Activated CD8-positive, alpha-beta T cell treated with anti-CD3 and anti-CD28 coated beads, Interleukin-2, amount 10 ng/mL, durations not matched to agents 7 days and 5 days (primary cell): ENCODE results near the gene DNAJC11. TPM values are rescaled to one million over a fixed set of nuclear protein-coding genes. Genes with fewer than 3 reads are reported as not detected.

ENCODE experiments used
- ATAC-seq: fragments of 150-1000 bp; cut with Tn5 transposase; one replicate; pipeline ENCODE4 v1.10.0; 2021; ENCODE audit warnings: moderate library complexity
- CTCF ChIA-PET: fragments of 350-600 bp; sonication (Branson Sonifier 250); formaldehyde crosslinking; loops from one replicate; lab custom pipeline; 2021; ENCODE audit warnings: antibody characterized with exemption; lab: Charles Lee
- POLR2A ChIA-PET: fragments of 350-600 bp; sonication (Branson Sonifier 250); formaldehyde crosslinking; loops from one replicate; lab custom pipeline; 2021; ENCODE audit warnings: antibody characterized with exemption; lab: Charles Lee
- DNase-seq: peaks from one replicate; pipeline ENCODE4 v3.0.0-alpha.2; 2020
- H3K27ac Mint-ChIP-seq: one replicate; pipeline ENCODE4 v1.8.0; 2021; ENCODE audit warnings: mild to moderate bottlenecking, mixed read lengths
- H3K27me3 Mint-ChIP-seq: one replicate; pipeline ENCODE4 v1.8.0; 2021; ENCODE audit warnings: low read depth, mixed read lengths
- H3K36me3 Mint-ChIP-seq: one replicate; pipeline ENCODE4 v1.8.0; 2021; ENCODE audit warnings: low read depth, mixed read lengths
- H3K4me1 Mint-ChIP-seq: one replicate; pipeline ENCODE4 v1.8.0; 2021; ENCODE audit warnings: low read depth, mixed read lengths
- H3K4me3 Mint-ChIP-seq: one replicate; pipeline ENCODE4 v1.8.0; 2021; ENCODE audit warnings: mild to moderate bottlenecking, mixed read lengths
- H3K9me3 Mint-ChIP-seq: one replicate; pipeline ENCODE4 v1.8.0; 2022; ENCODE audit warnings: mixed read lengths; ENCODE audit not compliant: insufficient read depth
- total RNA-seq, 2 experiments: library from RNA; stranded (reverse); gene quantifications; one replicate each; pipeline ENCODE4 v1.2.3, GENCODE V29; 2021

Gene DNAJC11
- total RNA-seq, 2 experiments from 2014 or later, result 47.2 to 48.8 TPM

DNA sequence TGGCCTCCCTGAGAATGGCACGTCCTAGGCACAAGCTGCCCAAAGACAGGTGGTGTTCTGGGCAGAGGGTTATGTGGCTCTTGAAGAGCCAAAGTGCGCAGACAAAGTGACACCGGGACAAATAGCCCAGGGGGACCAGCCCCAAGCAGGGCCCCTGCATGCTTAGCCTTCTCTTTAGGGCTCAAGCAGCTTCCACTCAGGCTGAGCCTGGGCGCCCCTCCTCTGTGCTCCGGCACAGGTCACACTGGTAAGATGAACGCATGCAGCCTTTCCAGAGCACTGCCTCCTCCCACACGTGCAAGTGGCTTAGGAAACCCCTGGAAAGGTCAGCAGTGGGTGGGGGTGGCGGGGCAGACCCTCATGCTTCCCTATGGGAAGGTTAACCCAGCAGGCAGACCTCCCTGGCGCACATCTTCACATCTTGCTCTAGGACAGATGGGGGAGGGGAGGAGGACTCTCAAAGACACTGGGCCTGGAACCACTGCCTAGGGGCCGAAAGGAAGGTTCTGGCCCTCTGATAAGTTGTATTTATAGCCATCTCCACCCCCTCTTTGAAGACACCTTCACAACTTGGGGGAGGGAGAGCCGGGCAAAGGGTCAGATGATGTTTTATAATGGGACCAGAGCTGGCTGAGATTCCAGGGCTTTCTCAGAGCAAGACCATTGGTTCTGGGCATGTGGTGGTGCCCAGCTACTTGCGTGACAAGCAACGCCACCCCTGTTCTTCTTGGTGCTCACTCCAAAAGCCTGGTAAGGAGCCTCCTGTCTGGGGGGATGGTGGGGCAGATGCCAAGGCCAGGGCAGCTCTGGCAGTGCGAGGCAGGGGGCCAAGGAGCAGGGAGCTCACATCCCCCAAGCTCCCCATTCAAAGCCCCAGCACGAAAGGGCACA lies 104.5 kb downstream of the DNAJC11 start:
- ChIA-PET POLR2A (no interaction called here), CTCF (interaction anchor here (1.0 kb wide), 1 partner anchor 8 kb away, joined by 3 read pairs; no protein-coding TSS in a partner anchor)
- Mint-ChIP-seq H3K4me3 (no peak overlapping the region), H3K27ac (peak overlapping the region; percentile 15), H3K27me3 (no peaks in the 10 kb centered on the region), H3K9me3 (no peaks in the 10 kb centered on the region), H3K4me1 (peaks cover 46% of the 10 kb centered on the region), H3K36me3 (peaks cover 66% of the 10 kb centered on the region)
- ATAC-seq, result no peak
- no peak for DNase-seq

DNA sequence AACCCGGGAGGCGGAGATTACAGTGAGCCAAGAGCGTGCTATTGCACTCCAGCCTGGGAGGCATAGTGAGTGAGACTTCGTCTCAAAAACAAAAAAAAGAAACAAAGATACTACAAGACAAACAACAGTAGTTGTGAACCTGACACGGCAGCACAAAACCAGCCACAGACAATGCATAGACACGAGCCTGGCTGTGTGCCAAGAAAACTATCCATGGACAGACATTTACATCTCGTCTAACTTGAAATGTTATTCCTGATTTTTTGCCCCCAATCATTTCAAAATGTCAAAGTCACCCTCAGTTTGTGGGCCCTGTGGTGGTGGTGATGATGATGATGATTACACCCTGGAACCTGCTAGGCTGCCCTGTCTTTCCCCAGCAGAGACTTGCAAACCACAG lies 105.3 kb downstream of the DNAJC11 start:
- ChIA-PET CTCF (no interaction called here), POLR2A (no interaction called here)
- Mint-ChIP-seq H3K4me3 (no peak overlapping the region), H3K27me3 (no peaks in the 10 kb centered on the region), H3K9me3 (no peaks in the 10 kb centered on the region), H3K4me1 (peaks cover 54% of the 10 kb centered on the region), H3K27ac (no peak overlapping the region), H3K36me3 (peaks cover 64% of the 10 kb centered on the region)
- ATAC-seq (no peak), DNase-seq (no peak)

DNA sequence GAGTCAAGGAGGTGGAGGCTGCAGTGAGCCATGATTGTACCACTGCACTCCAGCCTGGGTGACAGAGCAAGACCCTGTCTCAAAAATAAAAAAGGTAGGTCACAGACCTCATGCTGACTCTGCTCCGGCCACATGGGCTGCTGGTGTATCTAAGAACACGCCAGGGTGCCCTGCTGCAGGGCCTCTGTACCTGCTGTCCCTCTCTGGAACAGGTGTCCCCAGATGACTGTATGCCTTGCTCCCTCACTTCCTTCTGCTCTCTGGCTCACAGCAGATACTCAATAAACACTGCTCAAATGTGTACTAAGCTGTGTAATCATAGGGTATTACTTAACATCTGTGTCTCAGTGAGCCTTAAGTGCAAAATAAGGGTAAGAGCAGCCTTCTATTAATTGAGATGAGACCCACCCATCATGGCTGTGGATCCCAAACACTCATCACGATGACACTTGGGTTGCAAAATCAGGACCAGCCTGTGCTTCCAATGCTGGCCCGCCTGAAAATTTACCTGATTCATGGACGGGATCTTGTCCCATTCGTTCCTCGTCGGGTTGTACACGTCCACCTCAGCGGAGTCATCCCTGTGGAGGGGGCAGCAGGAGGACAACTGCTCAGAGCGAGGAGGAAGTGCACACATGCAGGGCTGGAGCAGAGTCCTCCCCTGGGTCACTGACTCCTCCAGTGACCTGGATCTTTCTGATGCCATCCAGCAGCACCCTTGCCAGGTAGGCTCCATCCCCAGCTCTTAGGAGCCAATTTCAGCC lies 106.5 kb downstream of the DNAJC11 start:
- H3K36me3 Mint-ChIP-seq, result peaks cover 59% of the 10 kb centered on the region
- H3K9me3 Mint-ChIP-seq, result no peaks in the 10 kb centered on the region
- peaks cover 62% of the 10 kb centered on the region for H3K4me1 Mint-ChIP-seq
- POLR2A ChIA-PET, result no interaction called here
- no peak for DNase-seq
- ATAC-seq, result no peak
- CTCF ChIA-PET, result no interaction called here
- no peak overlapping the region for H3K4me3 Mint-ChIP-seq
- peak overlapping the region; percentile 46 for H3K27ac Mint-ChIP-seq
- no peaks in the 10 kb centered on the region for H3K27me3 Mint-ChIP-seq

DNA sequence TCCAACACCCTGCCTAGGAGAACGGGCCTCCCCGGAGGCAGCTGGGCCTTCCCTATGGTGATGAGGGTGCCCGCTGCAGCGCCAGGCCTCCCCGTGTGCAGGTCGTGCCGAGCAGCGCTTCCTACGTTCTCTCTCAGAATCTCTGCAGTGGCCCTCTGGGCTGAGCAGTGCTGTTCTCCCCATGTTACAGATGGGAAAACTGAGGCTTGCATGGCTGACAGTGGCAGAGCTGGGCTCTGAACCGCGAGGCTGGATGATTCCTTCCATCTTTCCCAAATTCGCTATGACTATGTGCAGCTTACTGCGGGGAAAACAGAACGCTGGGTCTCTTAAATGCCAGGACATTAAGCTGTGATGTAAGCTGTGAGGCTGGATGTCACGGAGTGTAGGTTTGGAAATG lies 107.8 kb downstream of the DNAJC11 start:
- POLR2A ChIA-PET, result no interaction called here
- no peak for DNase-seq
- H3K27ac Mint-ChIP-seq, result no peak overlapping the region

DNA sequence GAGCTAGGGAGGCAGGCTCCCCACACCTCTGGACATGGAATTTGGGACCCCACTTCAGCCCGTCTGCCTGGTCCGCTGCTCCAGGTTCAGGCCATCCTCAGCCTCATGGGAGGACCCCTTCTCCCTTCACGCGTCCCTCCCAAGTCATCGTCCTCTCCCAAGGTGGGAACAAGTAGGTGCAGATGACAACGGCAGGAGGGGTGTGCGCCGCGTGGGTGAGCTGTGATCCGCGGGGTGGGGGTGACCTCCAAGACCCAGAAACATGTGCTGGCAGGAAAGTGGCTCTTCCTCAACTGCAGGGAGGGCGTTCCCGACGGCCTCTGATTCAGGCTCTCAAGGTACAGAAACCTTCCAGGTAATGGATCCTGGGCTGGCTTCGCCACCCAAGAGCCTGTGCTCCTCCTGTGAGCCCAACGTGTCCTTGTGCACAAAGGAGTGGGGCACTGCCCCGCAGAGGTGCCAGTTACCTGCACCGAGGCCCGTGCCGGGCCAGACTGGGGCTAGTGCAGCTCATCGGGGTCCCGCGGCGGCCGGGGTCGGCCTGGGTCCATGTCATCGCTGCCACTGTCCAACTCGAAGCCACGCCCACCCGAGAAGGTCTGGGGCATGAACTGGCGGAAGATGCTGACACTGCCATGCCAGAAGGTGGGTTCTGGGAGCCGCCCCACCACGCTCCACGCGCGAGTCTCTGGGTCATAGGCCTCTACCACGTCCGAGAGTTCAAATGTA lies 108.6 kb downstream of the DNAJC11 start:
- DNase-seq, result no peak
- POLR2A ChIA-PET, result interaction anchor here (1.1 kb wide), 1 partner anchor 11 kb away, joined by 4 read pairs; no protein-coding TSS in a partner anchor
- Mint-ChIP-seq H3K4me1 (peaks cover 45% of the 10 kb centered on the region), H3K4me3 (no peak overlapping the region), H3K36me3 (peaks cover 65% of the 10 kb centered on the region), H3K27ac (peak overlapping the region; percentile 79), H3K27me3 (no peaks in the 10 kb centered on the region), H3K9me3 (no peaks in the 10 kb centered on the region)
- CTCF ChIA-PET, result interaction anchor here (1.0 kb wide), 1 partner anchor 8 kb away, joined by 4 read pairs; no protein-coding TSS in a partner anchor
- ATAC-seq, result no peak

More for the DNA sequence above, 107.8 kb downstream of the DNAJC11 start:
- ATAC-seq, result no peak
- Mint-ChIP-seq H3K9me3 (no peaks in the 10 kb centered on the region), H3K36me3 (peaks cover 59% of the 10 kb centered on the region), H3K4me1 (peaks cover 49% of the 10 kb centered on the region), H3K27me3 (no peaks in the 10 kb centered on the region), H3K4me3 (no peak overlapping the region)
- CTCF ChIA-PET, result no interaction called here

DNA sequence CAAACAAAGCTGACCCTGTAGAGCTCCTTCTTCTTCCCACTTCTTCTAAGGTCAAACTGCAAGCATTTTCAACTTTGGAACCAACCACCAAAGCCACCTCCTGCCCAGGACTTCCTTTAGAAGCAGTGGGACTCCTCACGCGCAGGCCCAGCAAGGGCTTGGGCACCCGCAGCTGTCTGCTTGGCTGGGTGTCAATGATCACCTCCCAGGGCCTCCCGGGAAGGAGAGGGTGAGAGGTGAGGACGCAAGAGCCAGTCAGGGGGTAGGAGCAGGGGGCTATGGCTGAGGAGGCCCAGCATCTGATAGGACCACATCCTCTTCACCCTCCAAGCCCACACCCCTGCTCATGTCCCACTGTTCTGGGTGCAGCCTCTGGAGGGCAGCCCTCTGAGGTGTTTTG lies 109.2 kb downstream of the DNAJC11 start:
- Mint-ChIP-seq H3K4me3 (peak overlapping the region; percentile 2), H3K27me3 (no peaks in the 10 kb centered on the region), H3K27ac (peak overlapping the region; percentile 79), H3K36me3 (peaks cover 63% of the 10 kb centered on the region), H3K9me3 (no peaks in the 10 kb centered on the region), H3K4me1 (peaks cover 42% of the 10 kb centered on the region)
- peak; percentile 7 for ATAC-seq
- DNase-seq, result no peak
- ChIA-PET POLR2A (interaction anchor here (1.1 kb wide), 1 partner anchor 11 kb away, joined by 4 read pairs; no protein-coding TSS in a partner anchor), CTCF (interaction anchor here (1.0 to 1.4 kb wide), 2 partner anchors 9 to 10 kb away, joined by 3 to 4 read pairs; partner anchors contain the start of gene KLHL21)

DNA sequence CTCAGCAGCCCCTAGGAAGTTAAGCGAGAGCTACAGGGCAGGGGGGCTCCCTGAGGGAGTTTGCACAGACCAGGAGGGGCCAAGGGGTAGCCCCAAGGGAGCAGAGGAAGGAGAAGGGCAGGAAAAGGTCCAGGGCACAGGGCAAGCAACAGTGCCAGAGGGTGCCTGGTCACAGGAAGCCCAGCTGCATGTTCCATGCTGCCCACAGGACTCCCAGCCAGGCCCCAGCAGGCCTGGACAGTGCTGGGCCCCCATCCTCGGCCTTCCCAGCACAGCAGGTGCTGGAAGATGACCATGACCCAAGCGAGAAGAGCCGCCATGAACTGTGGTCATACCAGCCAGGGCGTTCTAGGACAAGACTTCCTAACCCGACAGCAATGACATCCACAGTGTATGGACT lies 110.0 kb downstream of the DNAJC11 start:
- Mint-ChIP-seq H3K4me1 (peaks cover 46% of the 10 kb centered on the region), H3K4me3 (no peak overlapping the region), H3K36me3 (peaks cover 61% of the 10 kb centered on the region), H3K27ac (peak overlapping the region; percentile 79), H3K27me3 (no peaks in the 10 kb centered on the region), H3K9me3 (no peaks in the 10 kb centered on the region)
- ChIA-PET CTCF (interaction anchor here (1.3 to 1.4 kb wide), 2 partner anchors 8 to 11 kb away, joined by 3 to 4 read pairs; partner anchors contain the start of gene KLHL21), POLR2A (interaction anchor here (1.1 kb wide), 1 partner anchor 12 kb away, joined by 4 read pairs; no protein-coding TSS in a partner anchor)
- DNase-seq, result no peak
- no peak for ATAC-seq

DNA sequence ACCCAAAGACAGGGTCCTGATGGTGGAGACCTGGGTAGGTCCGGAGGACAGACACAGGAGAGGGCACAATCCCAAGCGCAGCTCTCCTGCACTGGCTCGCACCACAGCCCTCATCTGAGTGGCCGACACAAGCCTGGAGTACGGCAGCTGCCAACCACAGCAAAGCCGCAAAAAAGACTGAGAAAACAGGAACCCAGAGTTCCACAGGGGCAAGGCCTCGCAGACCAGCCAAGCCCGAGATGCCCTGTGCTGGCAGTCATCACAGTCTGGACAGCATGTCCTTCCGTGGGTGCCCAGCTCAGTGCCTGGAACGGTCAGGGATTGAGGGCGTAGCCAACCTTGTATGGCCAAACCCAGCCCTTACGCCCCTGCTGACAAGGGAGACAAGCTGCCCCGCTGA lies 110.4 kb downstream of the DNAJC11 start:
- ATAC-seq (peak; percentile 39), DNase-seq (peak; percentile 36)
- POLR2A ChIA-PET, result no interaction called here
- H3K4me1 Mint-ChIP-seq, result peaks cover 45% of the 10 kb centered on the region
- CTCF ChIA-PET, result interaction anchor here (1.3 to 1.4 kb wide), 2 partner anchors 9 to 11 kb away, joined by 3 to 4 read pairs; partner anchors contain the start of gene KLHL21
- H3K27me3 Mint-ChIP-seq, result no peaks in the 10 kb centered on the region
- no peaks in the 10 kb centered on the region for H3K9me3 Mint-ChIP-seq
- H3K27ac Mint-ChIP-seq, result peak overlapping the region; percentile 79
- peaks cover 57% of the 10 kb centered on the region for H3K36me3 Mint-ChIP-seq
- no peak overlapping the region for H3K4me3 Mint-ChIP-seq

DNA sequence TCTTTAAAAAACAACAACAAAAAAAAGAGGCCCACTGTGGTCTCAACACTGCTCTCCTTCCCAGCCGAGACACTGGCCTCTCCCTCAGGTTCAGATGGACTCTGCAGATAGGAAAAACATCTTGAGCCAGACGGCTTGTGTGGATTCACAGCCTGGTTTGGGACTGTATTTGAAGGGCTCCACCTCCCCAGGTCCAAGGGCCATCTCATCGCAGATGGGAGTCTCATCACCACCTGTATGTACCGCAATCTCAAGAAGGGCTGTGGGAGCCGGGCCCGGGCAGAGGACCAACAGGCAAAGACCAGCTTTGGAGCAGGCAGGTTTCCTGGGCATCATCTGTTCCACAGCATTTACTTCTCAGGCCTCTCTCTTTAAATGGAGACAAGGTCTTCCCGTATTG lies 111.6 kb downstream of the DNAJC11 start:
- CTCF ChIA-PET, result interaction anchor here (1.2 to 1.8 kb wide), 2 partner anchors 10 to 35 kb away, joined by 3 to 6 read pairs; partner anchors contain the start of genes TAS1R1 and ZBTB48
- Mint-ChIP-seq H3K27ac (no peak overlapping the region), H3K27me3 (no peaks in the 10 kb centered on the region), H3K36me3 (peaks cover 45% of the 10 kb centered on the region), H3K9me3 (no peaks in the 10 kb centered on the region), H3K4me3 (no peak overlapping the region), H3K4me1 (peaks cover 40% of the 10 kb centered on the region)
- POLR2A ChIA-PET, result interaction anchor here (1.1 kb wide), 1 partner anchor 13 kb away, joined by 3 read pairs; no protein-coding TSS in a partner anchor
- ATAC-seq (no peak), DNase-seq (no peak)

DNA sequence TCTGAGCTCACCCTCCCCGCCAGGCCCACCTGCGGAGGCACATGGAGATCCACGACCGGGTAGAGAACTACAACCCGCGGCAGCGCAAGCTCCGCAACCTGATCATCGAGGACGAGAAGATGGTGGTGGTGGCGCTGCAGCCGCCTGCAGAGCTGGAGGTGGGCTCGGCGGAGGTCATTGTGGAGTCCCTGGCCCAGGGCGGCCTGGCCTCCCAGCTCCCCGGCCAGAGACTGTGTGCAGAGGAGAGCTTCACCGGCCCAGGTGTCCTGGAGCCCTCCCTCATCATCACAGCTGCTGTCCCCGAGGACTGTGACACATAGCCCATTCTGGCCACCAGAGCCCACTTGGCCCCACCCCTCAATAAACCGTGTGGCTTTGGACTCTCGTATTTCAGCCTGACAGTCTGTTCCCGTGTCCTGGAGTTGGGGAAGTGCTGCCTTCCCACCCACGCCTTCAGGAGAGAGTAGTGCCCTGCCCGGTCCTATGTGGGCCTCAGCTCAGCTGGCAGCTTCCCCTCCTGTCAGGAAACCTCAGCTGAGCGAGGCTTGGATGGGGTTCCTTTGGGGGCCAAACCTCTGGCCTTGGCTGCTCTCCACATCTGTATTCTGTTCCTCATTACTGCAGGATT lies 112.6 kb downstream of the DNAJC11 start:
- no peak overlapping the region for H3K27ac Mint-ChIP-seq
- DNase-seq (no peak), ATAC-seq (no peak)
- no peaks in the 10 kb centered on the region for H3K27me3 Mint-ChIP-seq
- no peaks in the 10 kb centered on the region for H3K9me3 Mint-ChIP-seq
- POLR2A ChIA-PET, result interaction anchor here (0.6 to 1.1 kb wide), 4 partner anchors 8 to 17 kb away, joined by 3 to 6 read pairs (median 3); no protein-coding TSS in a partner anchor
- peaks cover 37% of the 10 kb centered on the region for H3K36me3 Mint-ChIP-seq
- H3K4me1 Mint-ChIP-seq, result peaks cover 42% of the 10 kb centered on the region
- CTCF ChIA-PET, result interaction anchor here (1.2 to 1.8 kb wide), 3 partner anchors 9 to 34 kb away, joined by 3 to 6 read pairs (median 3); partner anchors contain the start of genes TAS1R1 and ZBTB48
- no peak overlapping the region for H3K4me3 Mint-ChIP-seq
